ENCODE results near the gene DEFB115.
"Not testable (repeated sequence)": the region's sequence is repeated elsewhere in the genome, so short reads cannot be mapped to it uniquely, and the experiment has no call there.

DEFB115 gene

GRCh38 chr20:31278178-31278577, 20.7 kb downstream of the DEFB115 start:
- H3K4me2 ChIP-seq (ENCODE audit: insufficient read depth, low read length): no peak overlapping the region
- TF ChIP-seq EZH2 (IDR thresholded peaks at IDR 0.05; ENCODE audit: borderline replicate concordance, low read depth, low read length, severe bottlenecking): no peak
- H3K36me3 ChIP-seq (ENCODE audit: insufficient read depth, low read length): no peaks in the 10 kb centered on the region
- H2AFZ ChIP-seq (ENCODE audit: low read depth, low read length): no peak overlapping the region
- no peak overlapping the region for H3K4me3 ChIP-seq (ENCODE audit: low read depth in 1 of 2, low read length in 2 of 2)
- ATAC-seq (ENCODE audit: insufficient read depth, low read depth): no peak
- H3K9ac ChIP-seq (ENCODE audit: low read depth, low read length): no peak overlapping the region
- H4K20me1 ChIP-seq (ENCODE audit: insufficient read depth, low read length): no peaks in the 10 kb centered on the region
- H3K4me1 ChIP-seq (ENCODE audit: insufficient read depth, low read length): no peaks in the 10 kb centered on the region
- DNase-seq: no peak
- peaks cover 11% of the 10 kb centered on the region for H3K9me3 ChIP-seq (ENCODE audit: insufficient read depth, low read length, severe bottlenecking)
- no peaks in the 10 kb centered on the region for H3K79me2 ChIP-seq (ENCODE audit: insufficient read depth, low read length)
- no peaks in the 10 kb centered on the region for H3K27me3 ChIP-seq (ENCODE audit: insufficient read depth, low read length, poor library complexity)
- no peak overlapping the region for H3K27ac ChIP-seq (ENCODE audit: low read length)

- not testable (repeated sequence) for H3K4me1 ChIP-seq (ENCODE audit: insufficient read depth, low read length); DNase-seq; H3K27ac ChIP-seq (ENCODE audit: low read length); H3K79me2 ChIP-seq (ENCODE audit: insufficient read depth, low read length); H2AFZ ChIP-seq (ENCODE audit: low read depth, low read length); H3K4me2 ChIP-seq (ENCODE audit: insufficient read depth, low read length); H3K27me3 ChIP-seq (ENCODE audit: insufficient read depth, low read length, poor library complexity); H3K9me3 ChIP-seq (ENCODE audit: insufficient read depth, low read length, severe bottlenecking); H3K4me3 ChIP-seq (ENCODE audit: low read depth in 1 of 2, low read length in 2 of 2); H3K36me3 ChIP-seq (ENCODE audit: insufficient read depth, low read length); H4K20me1 ChIP-seq (ENCODE audit: insufficient read depth, low read length); ATAC-seq (ENCODE audit: insufficient read depth, low read depth); H3K9ac ChIP-seq (ENCODE audit: low read depth, low read length)
These were observed 27.5 kb downstream of the DEFB115 start for GRCh38 chr20:31284964-31285363.

- TF ChIP-seq CTCF (IDR thresholded peaks at IDR 0.05; ENCODE audit: borderline replicate concordance, extremely low read depth, low read length, poor library complexity, severe bottlenecking): no peak
- TF ChIP-seq EZH2 (IDR thresholded peaks at IDR 0.05; ENCODE audit: borderline replicate concordance, low read depth, low read length, severe bottlenecking): no peak
- DNase-seq: no peak
- H3K9ac ChIP-seq (ENCODE audit: low read depth, low read length): no peak within 1 kb of the TSS
- H4K20me1 ChIP-seq (ENCODE audit: insufficient read depth, low read length): no peaks in the 10 kb centered on the region
- H3K27ac ChIP-seq (ENCODE audit: low read length): no peak within 1 kb of the TSS
- no peaks in the 10 kb centered on the region for H3K36me3 ChIP-seq (ENCODE audit: insufficient read depth, low read length)
- no peak within 1 kb of the TSS for H2AFZ ChIP-seq (ENCODE audit: low read depth, low read length)
- H3K27me3 ChIP-seq (ENCODE audit: insufficient read depth, low read length, poor library complexity): no peaks in the 10 kb centered on the region
- H3K4me3 ChIP-seq (ENCODE audit: low read depth in 1 of 2, low read length in 2 of 2): no peak within 1 kb of the TSS
- H3K79me2 ChIP-seq (ENCODE audit: insufficient read depth, low read length): no peaks in the 10 kb centered on the region
- no peaks in the 10 kb centered on the region for H3K4me1 ChIP-seq (ENCODE audit: insufficient read depth, low read length)
- no peak for ATAC-seq (ENCODE audit: insufficient read depth, low read depth)
- peaks cover 9% of the 10 kb centered on the region for H3K9me3 ChIP-seq (ENCODE audit: insufficient read depth, low read length, severe bottlenecking)
- no peak within 1 kb of the TSS for H3K4me2 ChIP-seq (ENCODE audit: insufficient read depth, low read length)
These were observed 51.2 kb downstream of the DEFB115 start, which contains the start of gene DEFB116 for GRCh38 chr20:31308535-31309162. Gene DEFB116, minus strand, starts transcription at chr20:31308585. Its CDS starts 0 bp downstream, at chr20:31308585.

All from DND-41 (cell line).